GM18517 (cell line): ENCODE results near the gene TIMM13.

ENCODE experiments used
- ATAC-seq: cut with Tn5 transposase; IDR thresholded peaks from one replicate; pipeline ENCODE4 v1.9.1; 2021; ENCODE audit warnings: mild to moderate bottlenecking, moderate library complexity; ENCODE audit not compliant: unreplicated experiment

Gene TIMM13

GRCh38 chr19:2455851-2456570 lies 28.6 kb upstream of the TIMM13 start:
- ATAC-seq = no peak

GRCh38 chr19:2454962-2455850 lies 27.8 kb upstream of the TIMM13 start:
- ATAC-seq = no peak

- no peak for ATAC-seq
Measured at GRCh38 chr19:2454199-2454961, 27.0 kb upstream of the TIMM13 start.

GRCh38 chr19:2453431-2454025 lies 26.1 kb upstream of the TIMM13 start:
- no peak for ATAC-seq

- no peak for ATAC-seq
Measured at GRCh38 chr19:2451741-2452140, 24.4 kb upstream of the TIMM13 start.

- ATAC-seq = no peak
Measured at GRCh38 chr19:2451138-2451537, 23.8 kb upstream of the TIMM13 start.

GRCh38 chr19:2449019-2449418 lies 21.6 kb upstream of the TIMM13 start:
- no peak for ATAC-seq

GRCh38 chr19:2446381-2446780 lies 19.0 kb upstream of the TIMM13 start:
- no peak for ATAC-seq

GRCh38 chr19:2444251-2445002 lies 17.0 kb upstream of the TIMM13 start:
- ATAC-seq = no peak

GRCh38 chr19:2443785-2444182 lies 16.4 kb upstream of the TIMM13 start:
- ATAC-seq = no peak

- no peak for ATAC-seq
Measured at GRCh38 chr19:2443116-2443784, 15.9 kb upstream of the TIMM13 start.

GRCh38 chr19:2441096-2441752 lies 13.8 kb upstream of the TIMM13 start:
- no peak for ATAC-seq

GRCh38 chr19:2440515-2440914 lies 13.1 kb upstream of the TIMM13 start:
- ATAC-seq = no peak

- no peak for ATAC-seq
Measured at GRCh38 chr19:2438178-2438577, 10.8 kb upstream of the TIMM13 start.

GRCh38 chr19:2436926-2437325 lies 9.5 kb upstream of the TIMM13 start:
- ATAC-seq = no peak

GRCh38 chr19:2436384-2436783 lies 9.0 kb upstream of the TIMM13 start:
- no peak for ATAC-seq

GRCh38 chr19:2434721-2435265 lies 7.4 kb upstream of the TIMM13 start:
- ATAC-seq = no peak

GRCh38 chr19:2434267-2434666 lies 6.9 kb upstream of the TIMM13 start:
- no peak for ATAC-seq

GRCh38 chr19:2433854-2434253 lies 6.5 kb upstream of the TIMM13 start:
- ATAC-seq = no peak
